ENCODE data around the gene SIPA1L2.

Gene SIPA1L2

GRCh38 chr1:232635279-232635678 is 5.3 kb upstream of the SIPA1L2 start:
- no peak for TF ChIP-seq CTCF (conservative IDR thresholded peaks at IDR 0.05; ENCODE audit: low read depth, low read length)

GRCh38 chr1:232634096-232634495 is 4.2 kb upstream of the SIPA1L2 start:
- H3K79me2 ChIP-seq (ENCODE audit: insufficient read depth, low read depth): no peaks in the 10 kb centered on the region
- H3K4me1 ChIP-seq (ENCODE audit: low read depth, poor library complexity, severe bottlenecking): peaks cover 7% of the 10 kb centered on the region
- no peaks in the 10 kb centered on the region for H3K27me3 ChIP-seq (ENCODE audit: insufficient read depth, low read depth)
- no peaks in the 10 kb centered on the region for H4K20me1 ChIP-seq (ENCODE audit: insufficient read depth)
- no peak overlapping the region for H3K27ac ChIP-seq
- no peak for TF ChIP-seq CTCF (conservative IDR thresholded peaks at IDR 0.05; ENCODE audit: low read depth, low read length)
- H3K36me3 ChIP-seq (ENCODE audit: insufficient read depth): no peaks in the 10 kb centered on the region
- no peak overlapping the region for H2AFZ ChIP-seq (ENCODE audit: low read depth)
- H3K4me3 ChIP-seq (IDR thresholded peaks at IDR 0.05; ENCODE audit: insufficient read depth, low read depth, low read length): no peak overlapping the region
- no peak overlapping the region for H3K4me2 ChIP-seq
- no peak overlapping the region for H3K9ac ChIP-seq

More at GRCh38 chr1:232635279-232635678, 5.3 kb upstream of the SIPA1L2 start:
- H3K4me1 ChIP-seq (ENCODE audit: low read depth, poor library complexity, severe bottlenecking): peaks cover 7% of the 10 kb centered on the region
- no peak overlapping the region for H3K4me2 ChIP-seq
- H2AFZ ChIP-seq (ENCODE audit: low read depth): no peak overlapping the region
- H3K79me2 ChIP-seq (ENCODE audit: insufficient read depth, low read depth): no peaks in the 10 kb centered on the region
- no peaks in the 10 kb centered on the region for H3K27me3 ChIP-seq (ENCODE audit: insufficient read depth, low read depth)
- no peaks in the 10 kb centered on the region for H4K20me1 ChIP-seq (ENCODE audit: insufficient read depth)
- H3K9ac ChIP-seq: no peak overlapping the region
- no peak overlapping the region for H3K27ac ChIP-seq
- H3K4me3 ChIP-seq (IDR thresholded peaks at IDR 0.05; ENCODE audit: insufficient read depth, low read depth, low read length): no peak overlapping the region
- H3K36me3 ChIP-seq (ENCODE audit: insufficient read depth): no peaks in the 10 kb centered on the region

GRCh38 chr1:232630894-232631195 is 912 bp upstream of the SIPA1L2 start:
- Histone ChIP-seq H3K9ac (no peak overlapping the region; the same call in 1 of the 2 replicates), H3K36me3 (ENCODE audit: insufficient read depth) (no peaks in the 10 kb centered on the region), H3K79me2 (ENCODE audit: insufficient read depth, low read depth) (no peaks in the 10 kb centered on the region), H3K4me2 (peak overlapping the region; percentile 75), H4K20me1 (ENCODE audit: insufficient read depth) (no peaks in the 10 kb centered on the region), H3K4me1 (ENCODE audit: low read depth, poor library complexity, severe bottlenecking) (peaks cover 7% of the 10 kb centered on the region), H3K27me3 (ENCODE audit: insufficient read depth, low read depth) (no peaks in the 10 kb centered on the region), H3K27ac (no peak overlapping the region), H3K4me3 (IDR thresholded peaks at IDR 0.05; ENCODE audit: insufficient read depth, low read depth, low read length) (peak overlapping the region; percentile 61), H2AFZ (ENCODE audit: low read depth) (peak overlapping the region; percentile 91)
- TF ChIP-seq CTCF (conservative IDR thresholded peaks at IDR 0.05; ENCODE audit: low read depth, low read length): 0 out of 2 replicates have a peak, but pooled peaks have one; percentile 9

- no peaks in the 10 kb centered on the region for H4K20me1 ChIP-seq (ENCODE audit: insufficient read depth)
- peak overlapping the region; percentile 61 for H3K4me3 ChIP-seq (IDR thresholded peaks at IDR 0.05; ENCODE audit: insufficient read depth, low read depth, low read length)
- H3K27ac ChIP-seq: no peak overlapping the region
- no peak overlapping the region for H3K9ac ChIP-seq
- H3K36me3 ChIP-seq (ENCODE audit: insufficient read depth): no peaks in the 10 kb centered on the region
- H3K4me1 ChIP-seq (ENCODE audit: low read depth, poor library complexity, severe bottlenecking): peaks cover 7% of the 10 kb centered on the region
- no peak overlapping the region for H3K4me2 ChIP-seq
- no peaks in the 10 kb centered on the region for H3K27me3 ChIP-seq (ENCODE audit: insufficient read depth, low read depth)
- no peaks in the 10 kb centered on the region for H3K79me2 ChIP-seq (ENCODE audit: insufficient read depth, low read depth)
- TF ChIP-seq CTCF (conservative IDR thresholded peaks at IDR 0.05; ENCODE audit: low read depth, low read length): no peak
- H2AFZ ChIP-seq (ENCODE audit: low read depth): peak overlapping the region; percentile 91
Observed at GRCh38 chr1:232629250-232630046, 485 bp downstream of the SIPA1L2 start.

Data from KMS-11 (cell line).